Measurements from ENCODE around the gene METTL15.

DNA sequence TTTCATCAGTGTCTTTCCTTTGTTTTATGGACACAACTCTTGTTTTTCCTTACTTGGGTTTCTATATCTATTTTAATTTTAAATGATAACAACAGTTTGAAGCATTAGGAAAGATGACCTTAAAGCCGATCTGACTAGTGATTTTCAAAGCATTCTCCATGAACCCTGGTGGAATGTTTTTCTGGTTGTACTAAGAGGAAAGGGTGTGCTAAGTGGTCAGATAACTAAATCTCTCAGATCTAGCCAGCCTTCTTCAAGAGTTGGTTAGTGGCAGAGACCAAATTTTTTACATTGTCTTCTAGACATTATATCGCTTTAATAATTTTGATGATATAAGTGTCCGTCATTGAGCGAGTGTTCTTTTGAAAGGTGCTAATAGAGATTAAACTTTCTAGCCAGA is 134.4 kb downstream of the METTL15 start:
- TF ChIP-seq, protein P1, sequence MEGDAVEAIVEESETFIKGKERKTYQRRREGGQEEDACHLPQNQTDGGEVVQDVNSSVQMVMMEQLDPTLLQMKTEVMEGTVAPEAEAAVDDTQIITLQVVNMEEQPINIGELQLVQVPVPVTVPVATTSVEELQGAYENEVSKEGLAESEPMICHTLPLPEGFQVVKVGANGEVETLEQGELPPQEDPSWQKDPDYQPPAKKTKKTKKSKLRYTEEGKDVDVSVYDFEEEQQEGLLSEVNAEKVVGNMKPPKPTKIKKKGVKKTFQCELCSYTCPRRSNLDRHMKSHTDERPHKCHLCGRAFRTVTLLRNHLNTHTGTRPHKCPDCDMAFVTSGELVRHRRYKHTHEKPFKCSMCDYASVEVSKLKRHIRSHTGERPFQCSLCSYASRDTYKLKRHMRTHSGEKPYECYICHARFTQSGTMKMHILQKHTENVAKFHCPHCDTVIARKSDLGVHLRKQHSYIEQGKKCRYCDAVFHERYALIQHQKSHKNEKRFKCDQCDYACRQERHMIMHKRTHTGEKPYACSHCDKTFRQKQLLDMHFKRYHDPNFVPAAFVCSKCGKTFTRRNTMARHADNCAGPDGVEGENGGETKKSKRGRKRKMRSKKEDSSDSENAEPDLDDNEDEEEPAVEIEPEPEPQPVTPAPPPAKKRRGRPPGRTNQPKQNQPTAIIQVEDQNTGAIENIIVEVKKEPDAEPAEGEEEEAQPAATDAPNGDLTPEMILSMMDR (IDR thresholded peaks at IDR 0.05), result no peak
- no peak for TF ChIP-seq POLR2A (IDR thresholded peaks at IDR 0.05)
